Caco-2 (cell line): ENCODE data around the gene CACNA2D1. TPM values are rescaled to one million over a fixed set of nuclear protein-coding genes. Genes with fewer than 3 reads are reported as not detected.

ENCODE experiments used
- BruUV-seq: library from RNA; stranded (reverse); fragments of 400-500 nt; replicated peaks from 2 replicates; lab custom pipeline; 2021; lab: Mats Ljungman, UMichigan
- CTCF ChIA-PET: fragments of 300-600 bp; sonication (Branson Sonifier 250); formaldehyde crosslinking; loops from one replicate; lab custom pipeline; 2022; ENCODE audit warnings: antibody characterized with exemption; lab: Charles Lee
- POLR2A ChIA-PET: fragments of 300-600 bp; sonication (Branson Sonifier 250); formaldehyde crosslinking; loops from one replicate; lab custom pipeline; 2022; ENCODE audit warnings: antibody characterized with exemption; lab: Charles Lee
- DNase-seq, 2 experiments: peaks; one replicate each; pipeline versions ENCODE4 v3.0.0 to v3.0.0-alpha.2; 2020 to 2022
- H3K27me3 ChIP-seq: replicated peaks from 2 replicates; pipeline ENCODE4 v1.6.0; 2011; ENCODE audit warnings: low read length; ENCODE audit not compliant: control insufficient read depth, insufficient read depth
- H3K36me3 ChIP-seq: 2 replicates; pipeline ENCODE4 v1.5.1; 2011; ENCODE audit warnings: low read length; ENCODE audit not compliant: control insufficient read depth, insufficient read depth
- H3K4me1 ChIP-seq: fragments of 250-450 bp; sonication (Bioruptor Pico); 2 replicates; pipeline ENCODE4 v1.5.1; 2020; ENCODE audit warnings: mild to moderate bottlenecking
- H3K4me3 ChIP-seq: 2 replicates; pipeline ENCODE4 v1.5.1; 2011; ENCODE audit warnings: low read depth, mild to moderate bottlenecking, control low read depth, low read length
- H3K9me3 ChIP-seq: fragments of 250-450 bp; sonication (Bioruptor Pico); 2 replicates; pipeline ENCODE4 v1.5.1; 2020; ENCODE audit warnings: mild to moderate bottlenecking, moderate library complexity
- H3K27ac Mint-ChIP-seq: one replicate; pipeline ENCODE4 v1.8.0; 2022; ENCODE audit warnings: mixed read lengths; ENCODE audit not compliant: unreplicated experiment
- H3K27me3 Mint-ChIP-seq: one replicate; pipeline ENCODE4 v1.8.0; 2022; ENCODE audit warnings: mixed read lengths; ENCODE audit not compliant: insufficient read depth, unreplicated experiment
- H3K36me3 Mint-ChIP-seq: one replicate; pipeline ENCODE4 v1.8.0; 2022; ENCODE audit warnings: mild to moderate bottlenecking, mixed read lengths; ENCODE audit not compliant: insufficient read depth, unreplicated experiment
- H3K4me1 Mint-ChIP-seq: one replicate; pipeline ENCODE4 v1.8.0; 2022; ENCODE audit warnings: low read depth, mixed read lengths; ENCODE audit not compliant: unreplicated experiment
- H3K4me3 Mint-ChIP-seq: one replicate; pipeline ENCODE4 v1.8.0; 2022; ENCODE audit warnings: mild to moderate bottlenecking, moderate library complexity, mixed read lengths; ENCODE audit not compliant: unreplicated experiment
- H3K9me3 Mint-ChIP-seq: one replicate; pipeline ENCODE4 v1.8.0; 2022; ENCODE audit warnings: mixed read lengths; ENCODE audit not compliant: unreplicated experiment
- intact Hi-C: fragments of 100-400 bp; cut with micrococcal nuclease; formaldehyde crosslinking; loops from one replicate; pipeline ENCODE4 v1.10.0; 2022; ENCODE audit not compliant: unreplicated experiment
- total RNA-seq: library from RNA; stranded (reverse); gene quantifications from 2 replicates; pipeline ENCODE4 v1.2.3, GENCODE V29; 2022
- TF ChIP-seq, protein P1 (sequence below), 2 experiments: fragments of 200-600 bp in 1 of 2; IDR thresholded peaks; 1 replicate in 1 of 2; 2 replicates in 1 of 2; pipeline versions ENCODE4 v1.5.1 to v1.8.0; 2011 to 2022; ENCODE audit warnings: antibody characterized with exemption in 1 of 2, control low read depth in 1 of 2, inconsistent platforms in 1 of 2, low read depth in 1 of 2, low read length in 1 of 2, mild to moderate bottlenecking in 1 of 2, moderate library complexity in 1 of 2; ENCODE audit not compliant: insufficient read depth in 1 of 2, severe bottlenecking in 1 of 2, unreplicated experiment in 1 of 2

The CACNA2D1 gene
- total RNA-seq, 1 experiment from 2014 or later: not detected

DNA sequence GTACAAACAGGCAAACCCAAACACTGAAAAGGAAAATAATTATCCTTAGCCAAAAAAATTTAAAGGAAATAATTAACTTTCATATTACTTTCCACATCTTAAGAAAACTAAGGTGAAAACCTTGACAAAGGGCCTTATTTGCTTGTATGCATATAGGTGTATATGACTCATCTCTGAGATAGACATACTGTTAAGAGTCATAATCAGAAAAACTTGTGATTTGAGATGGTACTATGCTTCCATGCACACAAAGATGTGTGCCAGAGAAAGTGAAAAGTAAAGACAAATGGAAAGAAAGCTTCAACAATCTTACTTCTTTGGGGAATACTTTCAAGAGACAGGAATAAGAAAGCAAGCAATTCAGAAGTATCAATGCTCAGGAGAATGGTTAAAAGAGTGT lies 3.3 kb upstream of the CACNA2D1 start:
- Mint-ChIP-seq H3K36me3 (no peaks in the 10 kb centered on the region), H3K27ac (no peak overlapping the region), H3K4me1 (no peaks in the 10 kb centered on the region), H3K4me3 (no peak overlapping the region), H3K9me3 (no peaks in the 10 kb centered on the region), H3K27me3 (peaks cover 21% of the 10 kb centered on the region)
- POLR2A ChIA-PET: no interaction called here
- CTCF ChIA-PET: no interaction called here
- Histone ChIP-seq H3K4me1 (peaks cover 8% of the 10 kb centered on the region; the same call in 1 of the 2 replicates), H3K9me3 (no peaks in the 10 kb centered on the region), H3K36me3 (no peaks in the 10 kb centered on the region), H3K27me3 (no peaks in the 10 kb centered on the region), H3K4me3 (no peak overlapping the region)
- TF ChIP-seq, protein P1, sequence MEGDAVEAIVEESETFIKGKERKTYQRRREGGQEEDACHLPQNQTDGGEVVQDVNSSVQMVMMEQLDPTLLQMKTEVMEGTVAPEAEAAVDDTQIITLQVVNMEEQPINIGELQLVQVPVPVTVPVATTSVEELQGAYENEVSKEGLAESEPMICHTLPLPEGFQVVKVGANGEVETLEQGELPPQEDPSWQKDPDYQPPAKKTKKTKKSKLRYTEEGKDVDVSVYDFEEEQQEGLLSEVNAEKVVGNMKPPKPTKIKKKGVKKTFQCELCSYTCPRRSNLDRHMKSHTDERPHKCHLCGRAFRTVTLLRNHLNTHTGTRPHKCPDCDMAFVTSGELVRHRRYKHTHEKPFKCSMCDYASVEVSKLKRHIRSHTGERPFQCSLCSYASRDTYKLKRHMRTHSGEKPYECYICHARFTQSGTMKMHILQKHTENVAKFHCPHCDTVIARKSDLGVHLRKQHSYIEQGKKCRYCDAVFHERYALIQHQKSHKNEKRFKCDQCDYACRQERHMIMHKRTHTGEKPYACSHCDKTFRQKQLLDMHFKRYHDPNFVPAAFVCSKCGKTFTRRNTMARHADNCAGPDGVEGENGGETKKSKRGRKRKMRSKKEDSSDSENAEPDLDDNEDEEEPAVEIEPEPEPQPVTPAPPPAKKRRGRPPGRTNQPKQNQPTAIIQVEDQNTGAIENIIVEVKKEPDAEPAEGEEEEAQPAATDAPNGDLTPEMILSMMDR (IDR thresholded peaks at IDR 0.05; ENCODE audit: insufficient read depth in 1 of 2, low read depth in 1 of 2, low read length in 1 of 2, severe bottlenecking in 1 of 2, unreplicated experiment in 1 of 2): no peak
- no TSS peak for BruUV-seq
- intact Hi-C loops: no loop called here
- DNase-seq: no peak

DNA sequence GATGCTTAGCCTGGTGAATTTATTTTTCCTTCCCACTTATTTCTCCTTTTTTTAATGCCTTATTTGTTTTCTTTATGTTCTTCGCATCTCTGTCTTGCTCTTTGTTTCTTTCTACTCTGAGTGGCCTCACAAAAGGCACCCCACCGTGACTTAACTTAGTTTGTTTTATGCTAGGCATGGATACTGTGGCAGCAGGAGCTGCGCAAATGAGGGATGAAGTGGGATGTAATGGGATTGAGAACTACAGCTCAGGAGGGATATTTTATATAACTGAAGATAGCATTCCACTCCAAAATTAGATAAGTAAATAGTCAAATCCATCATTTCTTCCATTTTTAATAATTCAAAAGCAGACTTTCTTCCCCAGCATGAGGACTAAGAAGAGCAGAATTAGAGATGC lies 1.7 kb upstream of the CACNA2D1 start:
- H3K27me3 ChIP-seq: no peaks in the 10 kb centered on the region
- H3K9me3 ChIP-seq: no peaks in the 10 kb centered on the region
- ChIA-PET POLR2A (no interaction called here), CTCF (no interaction called here)
- Mint-ChIP-seq H3K27me3 (peaks cover 25% of the 10 kb centered on the region), H3K27ac (no peak overlapping the region), H3K4me1 (no peaks in the 10 kb centered on the region), H3K9me3 (no peaks in the 10 kb centered on the region), H3K36me3 (no peaks in the 10 kb centered on the region), H3K4me3 (no peak overlapping the region)
- intact Hi-C loops: no loop called here
- TF ChIP-seq, protein P1 (IDR thresholded peaks at IDR 0.05; ENCODE audit: insufficient read depth in 1 of 2, low read depth in 1 of 2, low read length in 1 of 2, severe bottlenecking in 1 of 2, unreplicated experiment in 1 of 2): no peak
- no peak for DNase-seq
- H3K36me3 ChIP-seq: no peaks in the 10 kb centered on the region
- H3K4me1 ChIP-seq: peaks cover 8% of the 10 kb centered on the region; the same call in 1 of the 2 replicates
- H3K4me3 ChIP-seq: no peak overlapping the region
- BruUV-seq: no TSS peak

DNA sequence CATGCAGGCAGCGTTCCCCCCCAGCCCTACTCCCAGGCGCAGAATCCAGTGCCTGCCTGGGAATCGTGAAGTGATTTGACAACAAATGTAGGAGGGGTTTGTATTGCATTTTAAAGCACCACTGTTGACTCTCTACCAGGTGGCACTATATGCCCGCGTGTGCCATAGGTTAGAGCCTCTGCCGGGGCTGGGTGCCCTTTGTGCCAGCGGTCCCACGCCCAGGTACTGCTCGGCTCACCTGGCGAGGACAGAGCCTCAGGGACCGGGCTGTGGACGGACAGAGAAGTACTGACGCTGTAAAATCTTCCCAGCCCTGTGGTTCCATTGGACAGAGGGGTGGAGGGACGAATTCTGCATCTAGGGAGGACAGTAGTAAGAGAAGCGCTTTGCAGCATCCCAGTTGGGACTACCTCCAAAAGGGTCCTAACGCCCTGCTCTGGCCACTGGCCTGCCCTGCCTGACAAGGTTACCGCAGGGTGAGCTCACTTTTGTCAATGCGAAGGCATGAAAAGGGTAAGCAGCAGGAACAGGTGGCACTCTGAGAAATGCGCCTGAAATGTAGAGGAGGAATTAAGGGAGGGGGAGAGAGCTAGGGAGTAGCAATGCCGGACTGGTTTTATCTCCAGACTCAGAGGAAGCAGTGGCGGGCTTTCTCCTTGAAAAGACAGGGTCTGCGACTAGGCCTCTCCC lies 788 bp upstream of the CACNA2D1 start:
- POLR2A ChIA-PET: no interaction called here
- Mint-ChIP-seq H3K36me3 (no peaks in the 10 kb centered on the region), H3K27me3 (peaks cover 25% of the 10 kb centered on the region), H3K4me1 (no peaks in the 10 kb centered on the region), H3K4me3 (peak overlapping the region; percentile 64), H3K9me3 (no peaks in the 10 kb centered on the region), H3K27ac (no peak overlapping the region)
- no peaks in the 10 kb centered on the region for H3K9me3 ChIP-seq
- H3K4me3 ChIP-seq: peak overlapping the region; percentile 48
- H3K36me3 ChIP-seq: no peaks in the 10 kb centered on the region
- no TSS peak for BruUV-seq
- TF ChIP-seq, protein P1 (IDR thresholded peaks at IDR 0.05; ENCODE audit: insufficient read depth in 1 of 2, low read depth in 1 of 2, low read length in 1 of 2, severe bottlenecking in 1 of 2, unreplicated experiment in 1 of 2): no peak
- no peak for DNase-seq
- CTCF ChIA-PET: no interaction called here
- intact Hi-C loops: no loop called here
- H3K27me3 ChIP-seq: no peaks in the 10 kb centered on the region
- peaks cover 8% of the 10 kb centered on the region; the same call in 1 of the 2 replicates for H3K4me1 ChIP-seq
